IMR-90 (cell line): Measurements from ENCODE around the gene C10orf105. TPM values are rescaled to one million over a fixed set of nuclear protein-coding genes. Genes with fewer than 3 reads are reported as not detected.

ENCODE experiments used
- ATAC-seq: fragments of 200-7000 bp; cut with Tn5 transposase; 2 replicates; pipeline ENCODE4 v1.9.1; 2020; ENCODE audit warnings: low read depth, mild to moderate bottlenecking, moderate library complexity
- BruUV-seq: library from RNA; stranded (reverse); fragments of 400-500 nt; replicated peaks from 2 replicates; lab custom pipeline; 2021; lab: Mats Ljungman, UMichigan
- CTCF ChIA-PET: fragments of 300-600 bp; formaldehyde crosslinking; extraction: SDS; loops from one replicate; lab custom pipeline; 2021; ENCODE audit warnings: antibody characterized with exemption; lab: Yijun Ruan, JAX
- POLR2A ChIA-PET: fragments of 300-600 bp; sonication (Branson Sonifier 250); formaldehyde crosslinking; loops from one replicate; lab custom pipeline; 2022; ENCODE audit warnings: antibody characterized with exemption; ENCODE audit not compliant: unreplicated experiment; lab: Charles Lee
- DNase-seq: peaks from one replicate; pipeline ENCODE4 v3.0.0; 2013
- H2AFZ ChIP-seq: replicated peaks from 2 replicates; pipeline ENCODE3; 2013; ENCODE audit warnings: low read length, mild to moderate bottlenecking; ENCODE audit not compliant: poor library complexity
- H2AK5ac ChIP-seq: 2 replicates; pipeline ENCODE4 v1.6.1; 2013; ENCODE audit warnings: low read depth, low read length, inconsistent platforms
- H2AK9ac ChIP-seq: replicated peaks from 2 replicates; pipeline ENCODE3; 2013; ENCODE audit warnings: mild to moderate bottlenecking, low read depth, low read length, moderate library complexity; ENCODE audit not compliant: poor library complexity
- H2BK120ac ChIP-seq: 2 replicates; pipeline ENCODE4 v1.6.1; 2013; ENCODE audit warnings: low read depth, low read length, inconsistent platforms
- H2BK15ac ChIP-seq: 3 replicates; pipeline ENCODE4 v1.6.1; 2013; ENCODE audit warnings: low read depth, low read length, inconsistent platforms
- H2BK20ac ChIP-seq: 2 replicates; pipeline ENCODE4 v1.6.1; 2013; ENCODE audit warnings: low read depth, mild to moderate bottlenecking, inconsistent platforms, low read length, moderate library complexity
- H2BK5ac ChIP-seq: 2 replicates; pipeline ENCODE4 v1.6.1; 2013; ENCODE audit warnings: mild to moderate bottlenecking, low read depth, low read length, inconsistent platforms; ENCODE audit not compliant: poor library complexity, severe bottlenecking
- H3K14ac ChIP-seq: replicated peaks from 2 replicates; pipeline ENCODE4 v1.6.1; 2013; ENCODE audit warnings: low read depth, low read length, inconsistent platforms
- H3K18ac ChIP-seq: 2 replicates; pipeline ENCODE4 v1.6.1; 2013; ENCODE audit warnings: low read depth, low read length, control low read depth
- H3K23ac ChIP-seq: 2 replicates; pipeline ENCODE4 v1.6.1; 2013; ENCODE audit warnings: low read depth, low read length, inconsistent platforms
- H3K27ac ChIP-seq: 2 replicates; pipeline ENCODE4 v1.5.1; 2013; ENCODE audit warnings: mild to moderate bottlenecking, control low read depth, low read length; ENCODE audit not compliant: insufficient read depth
- H3K27me3 ChIP-seq: 2 replicates; pipeline ENCODE4 v1.6.1; 2013; ENCODE audit warnings: low read length; ENCODE audit not compliant: control insufficient read depth, insufficient read depth
- H3K36me3 ChIP-seq: 2 replicates; pipeline ENCODE4 v1.6.1; 2013; ENCODE audit warnings: low read length, mixed read lengths; ENCODE audit not compliant: control insufficient read depth, insufficient read depth
- H3K4ac ChIP-seq: 2 replicates; pipeline ENCODE4 v1.6.1; 2013; ENCODE audit warnings: low read depth, low read length, inconsistent platforms
- H3K4me1 ChIP-seq: 2 replicates; pipeline ENCODE4 v1.6.1; 2013; ENCODE audit warnings: low read length, mixed read lengths; ENCODE audit not compliant: control insufficient read depth, insufficient read depth
- H3K4me2 ChIP-seq: 2 replicates; pipeline ENCODE4 v1.6.1; 2013; ENCODE audit warnings: low read depth, mild to moderate bottlenecking, control low read depth, low read length, moderate library complexity
- H3K4me3 ChIP-seq: 2 replicates; pipeline ENCODE4 v1.5.1; 2013; ENCODE audit warnings: low read depth, mild to moderate bottlenecking, control low read depth, low read length, moderate library complexity; ENCODE audit not compliant: insufficient read depth
- H3K56ac ChIP-seq: 2 replicates; pipeline ENCODE4 v1.6.1; 2013; ENCODE audit warnings: low read length, inconsistent platforms; ENCODE audit not compliant: insufficient read depth; ENCODE audit errors: extremely low read depth
- H3K79me1 ChIP-seq, 2 experiments: 2 replicates each; pipeline ENCODE4 v1.6.1; 2013; ENCODE audit warnings: low read length in 2 of 2, inconsistent platforms in 1 of 2, low read depth in 1 of 2
- H3K9ac ChIP-seq: 2 replicates; pipeline ENCODE4 v1.6.1; 2013; ENCODE audit warnings: low read depth, low read length, control low read depth
- H3K9me1 ChIP-seq: 2 replicates; pipeline ENCODE4 v1.6.1; 2013; ENCODE audit warnings: low read length, inconsistent platforms; ENCODE audit not compliant: insufficient read depth
- H3K9me3 ChIP-seq: 2 replicates; pipeline ENCODE4 v1.6.1; 2013; ENCODE audit warnings: low read length; ENCODE audit not compliant: control insufficient read depth, insufficient read depth
- H4K20me1 ChIP-seq: 2 replicates; pipeline ENCODE4 v1.6.1; 2013; ENCODE audit warnings: low read length, inconsistent platforms; ENCODE audit not compliant: insufficient read depth
- H4K5ac ChIP-seq: 2 replicates; pipeline ENCODE4 v1.6.1; 2013; ENCODE audit warnings: mild to moderate bottlenecking, low read depth, low read length, control low read depth
- H4K8ac ChIP-seq, 2 experiments: 2 replicates each; pipeline ENCODE4 v1.6.1; 2013; ENCODE audit warnings: low read depth in 2 of 2, low read length in 2 of 2, control low read depth in 1 of 2, inconsistent platforms in 1 of 2
- H4K91ac ChIP-seq: 2 replicates; pipeline ENCODE4 v1.6.1; 2013; ENCODE audit warnings: low read depth, low read length, inconsistent platforms; ENCODE audit not compliant: insufficient read depth
- BHLHE40 ChIP-seq: fragments of 150-350 bp; IDR thresholded peaks from 2 replicates; pipeline ENCODE4 v1.6.1; 2016; ENCODE audit warnings: mild to moderate bottlenecking, low read depth, low read length
- CEBPB ChIP-seq: IDR thresholded peaks from 2 replicates; pipeline ENCODE4 v1.6.1; 2012; ENCODE audit warnings: low read depth, low read length, improper control_type of control experiment
- CHD1 ChIP-seq: IDR thresholded peaks from 2 replicates; pipeline ENCODE4 v1.6.1; 2012; ENCODE audit warnings: low read depth, low read length, improper control_type of control experiment
- FOS ChIP-seq: fragments of 150-350 bp; IDR thresholded peaks from 2 replicates; pipeline ENCODE4 v1.6.1; 2016; ENCODE audit warnings: low read depth, low read length
- MAFK ChIP-seq: IDR thresholded peaks from 2 replicates; pipeline ENCODE4 v1.6.1; 2012; ENCODE audit warnings: low read depth, low read length, improper control_type of control experiment
- MAZ ChIP-seq: IDR thresholded peaks from 2 replicates; pipeline ENCODE4 v1.6.1; 2012; ENCODE audit warnings: low read depth, mild to moderate bottlenecking, low read length, improper control_type of control experiment, moderate library complexity, borderline replicate concordance
- MXI1 ChIP-seq: IDR thresholded peaks from 2 replicates; pipeline ENCODE4 v1.6.1; 2012; ENCODE audit warnings: low read depth, mild to moderate bottlenecking, low read length, moderate library complexity, borderline replicate concordance
- NFE2L2 ChIP-seq: fragments of 150-350 bp; IDR thresholded peaks from 2 replicates; pipeline ENCODE4 v1.6.1; 2016; ENCODE audit warnings: low read depth, mild to moderate bottlenecking, low read length
- RAD21 ChIP-seq: IDR thresholded peaks from 2 replicates; pipeline ENCODE4 v1.6.1; 2012; ENCODE audit warnings: low read length, improper control_type of control experiment
- RCOR1 ChIP-seq: IDR thresholded peaks from 2 replicates; pipeline ENCODE4 v1.6.1; 2012; ENCODE audit warnings: mild to moderate bottlenecking, low read length, improper control_type of control experiment; ENCODE audit not compliant: insufficient replicate concordance
- RFX5 ChIP-seq: IDR thresholded peaks from 2 replicates; pipeline ENCODE4 v1.8.0; 2012; ENCODE audit warnings: low read depth, mild to moderate bottlenecking, low read length, moderate library complexity
- SMC3 ChIP-seq: fragments of 150-350 bp; IDR thresholded peaks from 2 replicates; pipeline ENCODE4 v1.6.1; 2016; ENCODE audit warnings: low read depth, mild to moderate bottlenecking, antibody characterized with exemption, low read length, moderate library complexity
- WGBS, 2 experiments: methylation state at CpG; one replicate each; pipeline versions ENCODE4 v1.1.5 to v1.1.7; 2013; ENCODE audit warnings: missing lambda C conversion rate in 2 of 2; ENCODE audit not compliant: insufficient read length in 1 of 2; ENCODE audit errors: extremely low coverage in 2 of 2; 5-methylcytosine and 5-hydroxymethylcytosine counted together
- dilution Hi-C: fragments of 300-500 bp; cut with HindIII; formaldehyde crosslinking; loops from one replicate; pipeline ENCODE4 v1.14.3; 2018; ENCODE audit warnings: low sequenced_read_pairs; ENCODE audit not compliant: unreplicated experiment
- in situ Hi-C: fragments of 300-500 bp; cut with MboI; formaldehyde crosslinking; loops from 3 replicates; pipeline ENCODE4 v1.14.3; 2019; ENCODE audit warnings: low sequenced_read_pairs, inconsistent platforms, mixed read lengths
- intact Hi-C: fragments of 100-400 bp; cut with micrococcal nuclease; formaldehyde crosslinking; loops from 2 replicates; pipeline ENCODE4 v1.10.0; 2022
- polyA plus RNA-seq, 3 experiments: library from polyadenylated mRNA; depleted of rRNA; stranded (reverse); fragments of >200 nt; gene quantifications; 2 replicates each; pipeline ENCODE4 v1.2.3, GENCODE V29; 2012; ENCODE audit warnings: low replicate concordance in 1 of 3
- total RNA-seq: library from RNA; depleted of rRNA; stranded (reverse); fragments of >200 nt; gene quantifications from 2 replicates; pipeline ENCODE4 v1.2.3, GENCODE V29; 2012
- TF ChIP-seq, protein P1 (sequence below): fragments of 150-350 bp; IDR thresholded peaks from 2 replicates; pipeline ENCODE4 v1.6.1; 2016; ENCODE audit warnings: low read depth, mild to moderate bottlenecking, low read length, moderate library complexity, borderline replicate concordance
- TF ChIP-seq, protein P2 (sequence below): fragments of 150-350 bp; IDR thresholded peaks from 2 replicates; pipeline ENCODE4 v1.6.1; 2017; ENCODE audit warnings: mild to moderate bottlenecking, antibody characterized with exemption, low read length, low read depth
- TF ChIP-seq, protein P3 (sequence below): conservative IDR thresholded peaks from 2 replicates; pipeline ENCODE4 v1.5.1; 2012; ENCODE audit warnings: mild to moderate bottlenecking, low read depth, low read length, improper control_type of control experiment

C10orf105 gene
- total and polyA plus RNA-seq, 2 of the 4 experiments (the other 2 are of a cell fraction): under 0.01 TPM; not detected in 1

DNA sequence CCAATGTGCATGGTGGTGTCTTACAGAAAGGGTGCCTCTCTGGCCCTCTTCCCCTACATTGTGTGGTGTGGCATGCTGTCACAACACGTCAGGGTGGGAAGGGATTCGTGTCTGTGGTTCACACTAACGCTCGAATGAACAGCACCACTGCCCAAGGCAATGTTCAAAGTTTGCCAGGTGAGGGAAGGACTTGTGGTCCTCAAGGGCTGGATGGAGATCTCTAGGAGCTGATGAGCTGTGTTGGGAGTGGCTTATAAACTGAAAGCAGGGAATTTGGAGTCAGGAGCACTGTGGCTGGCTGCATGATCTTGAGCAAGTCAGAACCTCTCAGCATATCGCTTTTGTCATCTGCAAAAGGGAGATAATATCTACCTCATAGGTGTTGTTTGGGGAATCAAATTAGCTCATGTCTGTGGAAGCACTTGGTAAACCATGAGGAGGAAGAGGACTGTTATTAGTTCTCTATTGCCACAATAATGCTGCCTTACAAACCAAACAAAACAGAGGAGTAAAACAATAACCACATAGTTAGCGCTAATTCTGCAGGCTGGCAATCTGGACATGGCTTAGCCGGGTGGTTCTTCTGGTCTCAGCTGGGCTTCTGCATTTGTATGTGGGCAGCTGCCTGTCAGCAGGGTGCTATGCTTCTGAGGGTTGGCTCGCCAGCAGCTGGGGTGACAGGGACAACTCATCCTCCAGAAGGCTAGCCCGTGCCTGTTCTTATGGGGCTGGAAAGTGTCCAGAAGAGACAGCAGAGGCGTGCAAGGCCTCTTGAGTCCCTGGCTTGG, 22.9 kb upstream of the C10orf105 start:
- Histone ChIP-seq H3K18ac (no peak overlapping the region), H3K14ac (no peak overlapping the region), H4K91ac (no peak overlapping the region), H2BK5ac (no peak overlapping the region), H2AK5ac (no peak overlapping the region), H2BK20ac (no peak overlapping the region), H3K4ac (no peak overlapping the region), H3K4me2 (no peak overlapping the region), H3K79me1 (no peaks in the 10 kb centered on the region), H3K9me1 (no peaks in the 10 kb centered on the region), H4K20me1 (no peaks in the 10 kb centered on the region; the same call in 1 of the 2 replicates), H4K8ac (no peak overlapping the region), H3K27me3 (peaks cover 7% of the 10 kb centered on the region), H3K4me1 (peaks cover 2% of the 10 kb centered on the region; the same call in 1 of the 2 replicates), H3K23ac (no peak overlapping the region), H3K56ac (no peak overlapping the region), H2BK120ac (no peak overlapping the region), H2AK9ac (peak overlapping the region; percentile 55), H3K9me3 (peaks cover 2% of the 10 kb centered on the region; the same call in 1 of the 2 replicates), H2AFZ (peak overlapping the region; percentile 5), H2BK15ac (no peak overlapping the region), H3K9ac (no peak overlapping the region), H3K27ac (no peak overlapping the region), H3K4me3 (no peak overlapping the region), H4K5ac (no peak overlapping the region), H3K36me3 (no peaks in the 10 kb centered on the region)
- intact Hi-C loops: no loop called here
- WGBS, 2 experiments: no CpG with 5 or more reads among the region's 10 CpGs
- BruUV-seq: no TSS peak
- POLR2A ChIA-PET: no interaction called here
- dilution Hi-C loops: no loop called here
- in situ Hi-C loops: no loop called here
- CTCF ChIA-PET: no interaction called here
- ATAC-seq (no peak), DNase-seq (no peak)
- TF ChIP-seq BHLHE40 (no peak), RCOR1 (no peak), MAFK (no peak), FOS (no peak), CEBPB (no peak), CHD1 (no peak), RFX5 (no peak), SMC3 (no peak), MAZ (no peak), MXI1 (no peak), RAD21 (no peak), NFE2L2 (no peak)
- TF ChIP-seq, protein P1, sequence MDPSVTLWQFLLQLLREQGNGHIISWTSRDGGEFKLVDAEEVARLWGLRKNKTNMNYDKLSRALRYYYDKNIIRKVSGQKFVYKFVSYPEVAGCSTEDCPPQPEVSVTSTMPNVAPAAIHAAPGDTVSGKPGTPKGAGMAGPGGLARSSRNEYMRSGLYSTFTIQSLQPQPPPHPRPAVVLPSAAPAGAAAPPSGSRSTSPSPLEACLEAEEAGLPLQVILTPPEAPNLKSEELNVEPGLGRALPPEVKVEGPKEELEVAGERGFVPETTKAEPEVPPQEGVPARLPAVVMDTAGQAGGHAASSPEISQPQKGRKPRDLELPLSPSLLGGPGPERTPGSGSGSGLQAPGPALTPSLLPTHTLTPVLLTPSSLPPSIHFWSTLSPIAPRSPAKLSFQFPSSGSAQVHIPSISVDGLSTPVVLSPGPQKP: no peak
- TF ChIP-seq, protein P2, sequence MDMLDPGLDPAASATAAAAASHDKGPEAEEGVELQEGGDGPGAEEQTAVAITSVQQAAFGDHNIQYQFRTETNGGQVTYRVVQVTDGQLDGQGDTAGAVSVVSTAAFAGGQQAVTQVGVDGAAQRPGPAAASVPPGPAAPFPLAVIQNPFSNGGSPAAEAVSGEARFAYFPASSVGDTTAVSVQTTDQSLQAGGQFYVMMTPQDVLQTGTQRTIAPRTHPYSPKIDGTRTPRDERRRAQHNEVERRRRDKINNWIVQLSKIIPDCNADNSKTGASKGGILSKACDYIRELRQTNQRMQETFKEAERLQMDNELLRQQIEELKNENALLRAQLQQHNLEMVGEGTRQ: no peak
- TF ChIP-seq, protein P3, sequence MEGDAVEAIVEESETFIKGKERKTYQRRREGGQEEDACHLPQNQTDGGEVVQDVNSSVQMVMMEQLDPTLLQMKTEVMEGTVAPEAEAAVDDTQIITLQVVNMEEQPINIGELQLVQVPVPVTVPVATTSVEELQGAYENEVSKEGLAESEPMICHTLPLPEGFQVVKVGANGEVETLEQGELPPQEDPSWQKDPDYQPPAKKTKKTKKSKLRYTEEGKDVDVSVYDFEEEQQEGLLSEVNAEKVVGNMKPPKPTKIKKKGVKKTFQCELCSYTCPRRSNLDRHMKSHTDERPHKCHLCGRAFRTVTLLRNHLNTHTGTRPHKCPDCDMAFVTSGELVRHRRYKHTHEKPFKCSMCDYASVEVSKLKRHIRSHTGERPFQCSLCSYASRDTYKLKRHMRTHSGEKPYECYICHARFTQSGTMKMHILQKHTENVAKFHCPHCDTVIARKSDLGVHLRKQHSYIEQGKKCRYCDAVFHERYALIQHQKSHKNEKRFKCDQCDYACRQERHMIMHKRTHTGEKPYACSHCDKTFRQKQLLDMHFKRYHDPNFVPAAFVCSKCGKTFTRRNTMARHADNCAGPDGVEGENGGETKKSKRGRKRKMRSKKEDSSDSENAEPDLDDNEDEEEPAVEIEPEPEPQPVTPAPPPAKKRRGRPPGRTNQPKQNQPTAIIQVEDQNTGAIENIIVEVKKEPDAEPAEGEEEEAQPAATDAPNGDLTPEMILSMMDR: no peak
